ENCODE data around the gene ERVH48-1. TPM values are rescaled to one million over a fixed set of nuclear protein-coding genes. Genes with fewer than 3 reads are reported as not detected.
A peak's percentile ranks its signal among the peaks of the same experiment; 100 is the strongest.
"Not testable (repeated sequence)": the region's sequence is repeated elsewhere in the genome, so short reads cannot be mapped to it uniquely, and the experiment has no call there.

The ERVH48-1 gene
- total RNA-seq, 3 donors from 2014 or later = not detected

DNA sequence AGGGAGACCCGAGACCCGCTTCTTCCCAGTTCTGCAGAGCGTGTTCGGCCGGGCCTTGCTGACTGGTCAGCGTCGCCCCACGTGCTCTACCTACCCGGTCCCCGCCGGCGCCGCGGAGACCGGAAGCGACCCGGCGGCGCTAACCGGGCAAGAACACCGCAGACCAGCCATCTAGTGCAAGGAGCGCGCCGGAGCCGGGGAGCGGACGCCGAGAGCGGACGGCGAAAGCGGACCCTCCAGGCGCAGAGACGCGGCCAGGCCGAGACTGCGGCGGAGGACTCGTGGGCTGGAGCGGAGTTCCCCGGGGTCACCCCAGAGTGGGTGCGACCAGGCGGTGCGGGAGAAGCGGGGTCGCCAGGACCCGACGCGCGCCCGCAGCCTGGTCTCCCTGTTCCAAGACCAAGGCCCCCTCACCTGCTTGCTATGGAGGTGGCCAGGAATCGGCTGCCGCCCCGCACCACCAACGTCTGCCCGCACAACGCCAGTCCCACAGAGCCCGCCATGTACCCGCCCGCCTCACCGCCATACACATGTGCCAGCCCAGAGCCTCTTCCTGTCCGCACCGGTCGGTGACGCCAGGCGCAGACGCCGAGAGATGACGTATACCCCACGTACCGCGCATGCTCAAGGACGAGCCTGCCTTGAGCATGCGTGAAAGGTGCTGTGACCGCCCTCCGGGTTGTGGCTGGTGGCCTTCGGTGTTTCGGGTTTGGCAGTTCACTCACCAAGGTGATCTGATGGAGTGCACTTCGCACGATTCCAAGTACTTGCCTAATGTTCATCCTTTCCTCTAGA lies 46.2 kb downstream of the ERVH48-1 start, which contains the start of gene WDR4:
WDR4 (minus strand) TSS at position 547 of the 795 bp plus-strand sequence; CDS start at position 503, 44 bp downstream.
- H3K27ac ChIP-seq = peak within 1 kb of the TSS; percentile 76 to 93
- no peaks in the 10 kb centered on the region for H3K27me3 ChIP-seq
- H3K36me3 ChIP-seq = no peaks in the 10 kb centered on the region
- H3K9me3 ChIP-seq = no peaks in the 10 kb centered on the region
- no peaks in the 10 kb centered on the region for H3K4me1 ChIP-seq
- peak; percentile 85 to 96 (median 85) for TF ChIP-seq POLR2AphosphoS5 (IDR thresholded peaks at IDR 0.05)
- peak; percentile 72 for TF ChIP-seq POLR2A (IDR thresholded peaks at IDR 0.05)
- TF ChIP-seq, protein P1, sequence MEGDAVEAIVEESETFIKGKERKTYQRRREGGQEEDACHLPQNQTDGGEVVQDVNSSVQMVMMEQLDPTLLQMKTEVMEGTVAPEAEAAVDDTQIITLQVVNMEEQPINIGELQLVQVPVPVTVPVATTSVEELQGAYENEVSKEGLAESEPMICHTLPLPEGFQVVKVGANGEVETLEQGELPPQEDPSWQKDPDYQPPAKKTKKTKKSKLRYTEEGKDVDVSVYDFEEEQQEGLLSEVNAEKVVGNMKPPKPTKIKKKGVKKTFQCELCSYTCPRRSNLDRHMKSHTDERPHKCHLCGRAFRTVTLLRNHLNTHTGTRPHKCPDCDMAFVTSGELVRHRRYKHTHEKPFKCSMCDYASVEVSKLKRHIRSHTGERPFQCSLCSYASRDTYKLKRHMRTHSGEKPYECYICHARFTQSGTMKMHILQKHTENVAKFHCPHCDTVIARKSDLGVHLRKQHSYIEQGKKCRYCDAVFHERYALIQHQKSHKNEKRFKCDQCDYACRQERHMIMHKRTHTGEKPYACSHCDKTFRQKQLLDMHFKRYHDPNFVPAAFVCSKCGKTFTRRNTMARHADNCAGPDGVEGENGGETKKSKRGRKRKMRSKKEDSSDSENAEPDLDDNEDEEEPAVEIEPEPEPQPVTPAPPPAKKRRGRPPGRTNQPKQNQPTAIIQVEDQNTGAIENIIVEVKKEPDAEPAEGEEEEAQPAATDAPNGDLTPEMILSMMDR (IDR thresholded peaks at IDR 0.05) = no peak
- intact Hi-C loops (cut with DNase I; ENCODE audit: low total_unique reads) = no loop called here
- H3K4me3 ChIP-seq = peak within 1 kb of the TSS; percentile 90 to 99 (median 98)
- DNase-seq (ENCODE audit: low spot score in 2 of 2) = peak; percentile 97 to 98

DNA sequence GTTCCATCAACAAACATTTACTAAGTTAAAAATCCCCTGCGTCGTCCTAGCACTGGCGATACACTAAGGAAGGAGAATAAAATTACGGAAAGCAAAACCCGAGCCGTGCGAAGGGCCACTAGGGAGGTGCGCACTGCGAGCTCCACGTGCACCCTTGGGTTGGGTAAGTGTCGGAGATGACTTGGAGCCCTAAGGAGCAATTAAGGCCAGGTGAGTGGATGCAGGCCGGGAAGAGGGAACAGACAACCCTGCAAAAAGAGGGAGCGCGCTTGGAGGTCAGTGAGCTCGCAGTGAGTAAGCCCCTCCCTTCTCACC lies 46.8 kb downstream of the ERVH48-1 start:
- H3K9me3 ChIP-seq = no peaks in the 10 kb centered on the region
- TF ChIP-seq, protein P1 (IDR thresholded peaks at IDR 0.05) = no peak
- TF ChIP-seq POLR2AphosphoS5 (IDR thresholded peaks at IDR 0.05) = no peak
- H3K4me1 ChIP-seq = no peaks in the 10 kb centered on the region
- peak overlapping the region; percentile 76 to 93 for H3K27ac ChIP-seq
- DNase-seq (ENCODE audit: low spot score in 2 of 2) = no peak
- intact Hi-C loops (cut with DNase I; ENCODE audit: low total_unique reads) = no loop called here
- H3K36me3 ChIP-seq = no peaks in the 10 kb centered on the region
- H3K4me3 ChIP-seq = peak overlapping the region; percentile 90 to 99 (median 98)
- H3K27me3 ChIP-seq = no peaks in the 10 kb centered on the region

DNA sequence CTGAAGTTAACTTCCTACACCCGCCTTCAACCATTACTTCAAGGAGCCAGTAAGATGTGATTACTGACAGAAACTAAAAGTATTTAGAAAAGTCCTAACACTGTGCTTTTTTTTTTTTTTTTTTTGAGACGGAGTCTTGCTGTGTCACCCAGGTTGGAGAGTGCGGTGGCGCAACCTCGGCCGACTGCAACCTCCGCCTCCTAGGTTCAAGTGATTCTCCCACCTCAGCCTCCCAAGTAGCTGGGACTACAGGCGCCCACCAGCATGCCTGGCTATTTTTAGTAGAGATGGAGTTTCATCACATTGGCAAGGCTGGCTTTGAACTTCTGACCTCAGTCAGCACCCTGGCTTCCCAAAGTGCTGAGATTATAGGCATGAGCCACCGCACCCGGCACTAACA lies 49.6 kb downstream of the ERVH48-1 start:
- H3K27ac ChIP-seq; H3K4me3 ChIP-seq; H3K36me3 ChIP-seq; H3K9me3 ChIP-seq; DNase-seq (ENCODE audit: low spot score in 2 of 2); intact Hi-C loops (cut with DNase I; ENCODE audit: low total_unique reads); H3K4me1 ChIP-seq; H3K27me3 ChIP-seq: not testable (repeated sequence)

DNA sequence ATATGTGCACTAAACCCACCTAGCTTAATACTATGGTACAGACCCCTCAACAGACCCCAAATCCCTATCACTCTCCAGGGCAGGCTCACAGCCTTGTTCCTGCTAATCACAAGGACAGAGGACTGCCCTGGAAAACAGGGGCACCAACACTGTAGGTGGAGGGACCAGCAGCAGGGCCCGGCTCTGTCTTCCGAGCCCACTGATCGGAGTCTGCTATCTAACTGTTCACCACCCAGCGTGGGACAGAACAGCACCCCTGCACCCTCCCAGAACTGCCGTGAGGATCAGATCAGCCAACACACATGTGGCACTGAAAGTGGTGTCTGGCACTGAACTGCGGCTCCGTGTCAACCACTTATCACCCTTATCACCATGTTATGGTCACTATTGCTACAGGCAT lies 52.3 kb downstream of the ERVH48-1 start:
- H3K36me3 ChIP-seq = peaks cover 6% of the 10 kb centered on the region
- intact Hi-C loops (cut with DNase I; ENCODE audit: low total_unique reads) = no loop called here
- TF ChIP-seq POLR2AphosphoS5 (IDR thresholded peaks at IDR 0.05) = no peak
- no peak for TF ChIP-seq POLR2A (IDR thresholded peaks at IDR 0.05)
- TF ChIP-seq, protein P1 (IDR thresholded peaks at IDR 0.05) = no peak
- H3K9me3 ChIP-seq = no peaks in the 10 kb centered on the region
- H3K4me3 ChIP-seq = no peak overlapping the region
- DNase-seq (ENCODE audit: low spot score in 2 of 2) = no peak
- H3K4me1 ChIP-seq = no peaks in the 10 kb centered on the region
- H3K27me3 ChIP-seq = no peaks in the 10 kb centered on the region
- H3K27ac ChIP-seq = no peak overlapping the region

DNA sequence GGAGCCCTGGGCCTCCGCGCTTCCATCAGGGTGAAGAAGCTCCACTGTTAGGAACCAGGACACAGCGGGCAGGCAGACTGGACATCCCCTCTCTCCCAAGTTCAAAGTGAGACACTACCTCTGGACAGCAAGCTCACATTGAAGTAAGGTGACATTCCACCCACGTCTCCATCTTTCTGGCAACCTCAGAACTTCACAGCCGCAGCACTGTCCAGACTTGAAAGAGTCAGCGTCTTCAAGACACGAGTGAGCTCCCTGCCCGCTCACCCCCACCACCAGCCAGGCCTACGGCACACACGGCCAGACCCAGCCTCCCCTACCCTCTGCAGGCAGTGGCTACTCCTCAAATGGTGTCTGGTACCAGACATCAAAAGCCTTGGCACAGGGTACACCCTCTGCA lies 57.2 kb downstream of the ERVH48-1 start:
- intact Hi-C loops (cut with DNase I; ENCODE audit: low total_unique reads) = loop anchor here (5.0 kb wide), 1 partner anchor 44 kb away; no protein-coding TSS in a partner anchor
- no peak overlapping the region for H3K4me3 ChIP-seq
- no peak overlapping the region for H3K27ac ChIP-seq
- H3K36me3 ChIP-seq = peaks cover 3% of the 10 kb centered on the region
- DNase-seq (ENCODE audit: low spot score in 2 of 2) = no peak
- H3K27me3 ChIP-seq = no peaks in the 10 kb centered on the region
- no peaks in the 10 kb centered on the region for H3K9me3 ChIP-seq
- H3K4me1 ChIP-seq = no peaks in the 10 kb centered on the region
- TF ChIP-seq POLR2A (IDR thresholded peaks at IDR 0.05) (no peak), POLR2AphosphoS5 (IDR thresholded peaks at IDR 0.05) (no peak)
- TF ChIP-seq, protein P1 (IDR thresholded peaks at IDR 0.05) = no peak

Other genes starting within 250 kb of the ERVH48-1 start
- gene WDR4, start 46.1 kb downstream of the ERVH48-1 start, total RNA-seq = 10 to 100 TPM in 2 of 3 donors, 1 to 10 TPM in 1; 6.2 to 16.4 (median 12.7) TPM
- 10 to 100 TPM; 49.9 to 62.9 (median 51.1) TPM for gene NDUFV3, start 32.3 kb downstream of the ERVH48-1 start, total RNA-seq
- 10 to 100 TPM; 11.7 to 16.4 (median 14.4) TPM for gene PKNOX1, start 48.9 kb upstream of the ERVH48-1 start, total RNA-seq
- 10 to 100 TPM in 1 of 3 donors, 1 to 10 TPM in 2; 5.4 to 27.2 (median 6.9) TPM for gene CBS, start 150.2 kb upstream of the ERVH48-1 start, total RNA-seq
- gene U2AF1, start 181.9 kb upstream of the ERVH48-1 start, total RNA-seq = 10 to 100 TPM; 43.0 to 66.9 (median 43.6) TPM
- not detected for gene CRYAA, start 243.4 kb upstream of the ERVH48-1 start, total RNA-seq

All from breast epithelium (tissue), 4 donors.